GM12865 (cell line): ENCODE data around the gene B4GALT2.

Source experiments
- DNase-seq: peaks from one replicate; pipeline ENCODE4 v3.0.0; 2010; ENCODE audit warnings: low read depth
- H3K4me3 ChIP-seq: 2 replicates; pipeline ENCODE4 v1.5.1; 2011; ENCODE audit warnings: mild to moderate bottlenecking, low read depth, low read length, control low read depth
- CTCF ChIP-seq: IDR thresholded peaks from 2 replicates; pipeline ENCODE4 v1.5.1; 2011; ENCODE audit warnings: low read length, control low read depth, low read depth, inconsistent platforms; ENCODE audit not compliant: insufficient read depth; ENCODE audit errors: missing control alignments

Gene B4GALT2

GRCh38 chr1:43938892-43939587 lies 40.0 kb upstream of the B4GALT2 start:
- DNase-seq: no peak
- TF ChIP-seq CTCF: no peak
- H3K4me3 ChIP-seq: no peak overlapping the region

GRCh38 chr1:43942411-43942810 lies 36.6 kb upstream of the B4GALT2 start:
- no peak overlapping the region for H3K4me3 ChIP-seq
- DNase-seq: no peak
- TF ChIP-seq CTCF: no peak

- DNase-seq: no peak
- no peak overlapping the region; the same call in 1 of the 2 replicates for H3K4me3 ChIP-seq
- no peak for TF ChIP-seq CTCF
Observed at GRCh38 chr1:43944860-43945259, 34.1 kb upstream of the B4GALT2 start.

GRCh38 chr1:43945674-43946235 lies 33.3 kb upstream of the B4GALT2 start:
- peak overlapping the region; percentile 80 for H3K4me3 ChIP-seq
- DNase-seq: no peak
- TF ChIP-seq CTCF: no peak

- DNase-seq: peak; percentile 98
- TF ChIP-seq CTCF: peak; percentile 82
- peak within 1 kb of the TSS; percentile 96 for H3K4me3 ChIP-seq
Observed at GRCh38 chr1:43946236-43947060, 32.6 kb upstream of the B4GALT2 start, which contains the start of gene IPO13. IPO13 (plus strand) TSS chr1:43946950; CDS start chr1:43947601, 651 bp downstream.

GRCh38 chr1:43947061-43947873 lies 31.7 kb upstream of the B4GALT2 start:
- no peak for TF ChIP-seq CTCF
- no peak for DNase-seq
- H3K4me3 ChIP-seq: peak overlapping the region; percentile 96
